Loucy (cell line): Measurements from ENCODE around the gene L3MBTL3.

ENCODE experiments used
- EZH2phosphoT487 ChIP-seq: fragments of 200-600 bp; IDR thresholded peaks from 2 replicates; pipeline ENCODE4 v1.6.1; 2018; ENCODE audit warnings: antibody characterized with exemption, mild to moderate bottlenecking, moderate library complexity, borderline replicate concordance
- TF ChIP-seq, protein P1 (sequence below): fragments of 200-600 bp; sonication (generic); conservative IDR thresholded peaks from 2 replicates; pipeline ENCODE4 v1.5.1; 2014; ENCODE audit warnings: mild to moderate bottlenecking, antibody characterized with exemption, low read length

- TF ChIP-seq, protein P1, sequence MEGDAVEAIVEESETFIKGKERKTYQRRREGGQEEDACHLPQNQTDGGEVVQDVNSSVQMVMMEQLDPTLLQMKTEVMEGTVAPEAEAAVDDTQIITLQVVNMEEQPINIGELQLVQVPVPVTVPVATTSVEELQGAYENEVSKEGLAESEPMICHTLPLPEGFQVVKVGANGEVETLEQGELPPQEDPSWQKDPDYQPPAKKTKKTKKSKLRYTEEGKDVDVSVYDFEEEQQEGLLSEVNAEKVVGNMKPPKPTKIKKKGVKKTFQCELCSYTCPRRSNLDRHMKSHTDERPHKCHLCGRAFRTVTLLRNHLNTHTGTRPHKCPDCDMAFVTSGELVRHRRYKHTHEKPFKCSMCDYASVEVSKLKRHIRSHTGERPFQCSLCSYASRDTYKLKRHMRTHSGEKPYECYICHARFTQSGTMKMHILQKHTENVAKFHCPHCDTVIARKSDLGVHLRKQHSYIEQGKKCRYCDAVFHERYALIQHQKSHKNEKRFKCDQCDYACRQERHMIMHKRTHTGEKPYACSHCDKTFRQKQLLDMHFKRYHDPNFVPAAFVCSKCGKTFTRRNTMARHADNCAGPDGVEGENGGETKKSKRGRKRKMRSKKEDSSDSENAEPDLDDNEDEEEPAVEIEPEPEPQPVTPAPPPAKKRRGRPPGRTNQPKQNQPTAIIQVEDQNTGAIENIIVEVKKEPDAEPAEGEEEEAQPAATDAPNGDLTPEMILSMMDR = no peak
- no peak for TF ChIP-seq EZH2phosphoT487
These were observed 132.5 kb downstream of the L3MBTL3 start for GRCh38 chr6:130150906-130151305.
